GM18861 (cell line): Measurements from ENCODE around the gene CENPN.

Experiments used
- ATAC-seq: cut with Tn5 transposase; IDR thresholded peaks from one replicate; pipeline ENCODE4 v1.9.1; 2021; ENCODE audit not compliant: unreplicated experiment

Gene CENPN

DNA sequence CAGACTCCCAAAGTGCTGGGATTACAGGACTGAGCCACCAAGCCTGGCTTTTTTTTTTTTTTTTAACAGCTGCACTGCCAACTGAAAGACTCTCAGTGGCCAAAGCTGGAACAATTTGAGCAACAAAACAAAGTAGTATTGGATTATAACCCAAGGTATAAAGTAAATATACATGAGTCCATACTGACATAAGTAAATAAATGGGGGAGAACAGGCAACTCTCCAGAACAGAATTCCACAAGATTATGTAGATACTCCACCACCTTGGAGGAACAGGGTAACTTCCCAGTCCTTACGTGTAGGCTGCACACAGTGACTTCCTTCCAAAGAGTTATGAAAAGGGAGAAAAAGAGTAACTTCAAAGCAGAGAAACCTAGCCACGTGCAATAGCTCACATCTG is 16.0 kb upstream of the CENPN start:
- no peak for ATAC-seq

DNA sequence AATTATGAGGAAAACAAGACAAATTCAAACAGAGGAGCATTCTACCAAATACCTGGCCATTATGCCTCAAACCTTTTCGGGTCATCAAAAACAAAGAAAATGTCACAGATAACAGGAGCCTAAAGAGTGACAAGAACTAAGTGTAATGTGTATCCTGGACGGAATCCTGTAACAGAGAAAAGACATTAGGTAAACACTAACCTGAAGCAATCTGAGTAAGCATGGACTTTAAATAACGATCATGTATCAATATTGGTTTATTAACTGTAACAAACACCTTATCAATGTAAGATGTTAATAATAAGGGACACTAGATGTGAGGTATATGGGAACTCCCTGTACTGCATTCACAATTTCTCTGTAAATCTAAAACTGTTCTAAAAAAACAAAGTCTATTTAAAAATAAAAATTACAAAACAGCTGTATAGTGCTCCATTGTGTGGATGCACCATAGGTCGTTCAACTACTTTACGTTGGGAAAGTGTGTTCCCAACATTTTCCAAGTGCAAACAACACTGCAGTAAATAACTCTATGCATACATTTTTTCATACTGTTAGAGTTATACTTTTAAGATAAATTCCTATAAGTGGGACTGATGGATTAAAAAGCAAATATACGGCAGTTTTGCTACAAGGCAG is 15.1 kb upstream of the CENPN start:
- no peak for ATAC-seq

DNA sequence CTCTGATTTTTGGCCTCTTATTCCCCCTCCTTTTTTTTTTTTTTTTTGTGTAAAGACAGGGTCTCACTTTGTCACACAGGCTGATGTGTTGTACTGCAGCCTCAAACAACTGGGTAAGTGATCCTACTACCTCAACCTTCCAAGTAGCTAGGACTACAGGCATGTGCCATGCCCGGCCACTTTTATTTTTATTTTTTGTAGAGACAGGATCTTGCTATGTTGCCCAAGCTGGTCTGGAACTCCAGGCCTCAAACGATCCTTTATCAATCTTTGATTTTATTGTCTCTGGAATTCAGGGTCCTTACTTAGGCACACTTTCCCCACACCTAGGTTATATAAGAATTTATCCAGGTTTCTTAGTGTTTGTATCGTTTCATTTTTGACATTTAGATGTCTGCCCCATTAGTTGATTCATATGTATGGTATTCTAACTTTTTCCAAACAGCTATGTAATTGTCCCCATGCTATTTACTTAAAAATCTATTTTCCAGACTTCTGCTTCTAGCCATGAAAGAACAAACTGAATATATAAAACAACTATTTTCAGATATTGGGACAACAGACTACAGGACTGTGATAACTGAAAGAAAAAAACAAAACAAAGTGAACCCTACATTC is 14.2 kb upstream of the CENPN start:
- ATAC-seq, result no peak

DNA sequence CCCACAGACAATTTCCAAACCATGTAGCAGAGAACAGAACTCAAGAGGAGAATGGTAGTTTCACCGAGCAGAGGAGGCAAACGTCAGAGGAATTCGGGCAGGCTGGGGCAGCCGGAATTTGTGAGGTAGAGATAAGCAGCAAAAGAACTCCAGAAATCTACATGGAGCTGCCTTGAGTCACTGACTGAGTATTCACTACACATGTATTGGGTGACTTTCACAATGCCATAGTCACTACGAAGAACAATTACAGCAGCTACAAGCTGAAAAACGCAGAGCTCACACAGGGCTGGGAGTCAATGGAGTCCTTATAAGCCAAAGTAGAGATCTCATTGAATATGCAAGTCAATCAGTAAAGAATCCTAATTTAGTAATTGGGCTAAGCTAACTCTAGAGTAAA is 13.7 kb upstream of the CENPN start:
- ATAC-seq, result no peak

DNA sequence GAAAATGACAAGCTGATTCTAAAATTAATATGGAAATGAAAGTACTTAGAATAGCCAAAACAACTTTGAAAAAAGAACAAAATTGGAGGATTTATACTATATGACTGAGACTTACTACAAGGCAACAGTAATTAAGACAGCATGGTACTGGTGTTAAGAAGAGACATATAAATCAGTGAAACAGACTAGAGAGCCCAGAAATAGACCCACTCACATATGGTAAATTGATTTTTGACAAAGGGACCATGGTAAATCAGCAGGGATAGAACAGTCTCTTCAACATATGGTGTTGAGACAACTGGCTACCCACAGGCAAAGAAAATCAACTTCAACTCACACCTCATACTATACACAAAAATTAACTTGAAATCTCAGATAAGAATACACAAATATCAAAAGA is 13.2 kb upstream of the CENPN start:
- ATAC-seq, result no peak

DNA sequence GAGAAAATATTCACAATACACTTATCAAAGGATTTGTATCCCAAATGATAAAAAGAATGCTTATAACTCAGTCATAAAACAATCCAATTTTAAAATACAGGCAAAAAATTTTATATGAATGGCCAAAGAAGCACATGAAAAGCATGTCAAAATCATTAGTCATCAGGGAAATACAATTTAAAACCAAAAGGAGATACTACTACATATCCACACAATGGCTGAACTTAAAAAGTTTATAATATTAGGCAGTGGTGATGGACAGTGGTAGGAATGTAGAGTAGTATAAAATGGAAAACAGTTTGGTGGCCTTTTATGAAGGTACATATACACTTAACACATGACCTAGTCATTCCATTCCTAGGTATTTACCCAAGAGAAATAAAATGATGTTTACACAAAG is 12.6 kb upstream of the CENPN start:
- ATAC-seq, result no peak

DNA sequence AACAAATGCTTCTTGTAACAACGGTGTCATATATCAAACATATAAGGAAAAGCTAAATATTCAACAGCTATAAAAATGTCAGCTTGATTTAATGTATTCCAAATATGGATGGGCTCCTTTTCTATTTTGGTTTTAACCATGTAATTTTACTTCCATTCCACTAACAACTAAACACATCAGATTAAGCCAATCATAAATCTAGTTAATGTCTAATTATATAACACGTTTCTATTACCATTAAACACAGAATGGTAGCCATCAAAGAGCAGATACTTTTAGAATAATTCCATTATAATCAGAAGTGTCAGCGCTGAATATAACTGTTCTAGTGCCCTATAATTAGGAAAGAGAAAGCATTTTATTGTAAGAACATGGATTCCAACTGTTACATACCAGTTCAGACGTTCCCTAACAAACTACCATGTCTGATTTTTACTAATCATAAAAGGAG is 10.3 kb upstream of the CENPN start:
- no peak for ATAC-seq

DNA sequence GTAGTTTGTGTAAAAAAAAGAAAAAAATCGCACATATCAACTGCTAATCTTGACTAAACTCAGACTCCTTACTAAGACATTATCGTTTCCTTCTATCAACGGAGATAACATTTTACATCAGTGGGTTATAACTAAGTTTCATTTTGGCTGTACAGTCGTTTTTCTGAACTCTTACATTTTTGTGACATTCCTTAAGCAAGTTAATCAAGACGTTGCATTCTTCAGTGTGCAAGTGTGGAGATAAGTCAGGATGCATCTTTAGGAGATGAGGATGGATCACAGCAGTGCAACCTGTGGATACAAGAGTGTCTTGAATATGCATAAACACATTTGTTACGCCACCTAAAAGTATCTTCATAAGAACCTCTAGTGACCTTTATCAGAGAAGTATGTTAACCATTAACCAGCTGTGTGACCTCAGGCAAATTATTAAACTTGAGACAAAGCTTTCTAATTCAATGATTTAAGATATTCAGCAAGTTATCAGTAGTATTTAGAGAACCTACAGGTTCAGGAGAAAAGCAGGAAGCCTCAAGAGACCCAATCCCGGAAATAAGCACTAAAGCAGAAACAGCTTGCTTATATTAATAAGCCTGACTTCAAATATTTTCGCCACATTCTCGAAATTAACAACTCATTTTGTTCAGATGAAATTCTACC is 9.7 kb upstream of the CENPN start:
- peak; percentile 73 for ATAC-seq

DNA sequence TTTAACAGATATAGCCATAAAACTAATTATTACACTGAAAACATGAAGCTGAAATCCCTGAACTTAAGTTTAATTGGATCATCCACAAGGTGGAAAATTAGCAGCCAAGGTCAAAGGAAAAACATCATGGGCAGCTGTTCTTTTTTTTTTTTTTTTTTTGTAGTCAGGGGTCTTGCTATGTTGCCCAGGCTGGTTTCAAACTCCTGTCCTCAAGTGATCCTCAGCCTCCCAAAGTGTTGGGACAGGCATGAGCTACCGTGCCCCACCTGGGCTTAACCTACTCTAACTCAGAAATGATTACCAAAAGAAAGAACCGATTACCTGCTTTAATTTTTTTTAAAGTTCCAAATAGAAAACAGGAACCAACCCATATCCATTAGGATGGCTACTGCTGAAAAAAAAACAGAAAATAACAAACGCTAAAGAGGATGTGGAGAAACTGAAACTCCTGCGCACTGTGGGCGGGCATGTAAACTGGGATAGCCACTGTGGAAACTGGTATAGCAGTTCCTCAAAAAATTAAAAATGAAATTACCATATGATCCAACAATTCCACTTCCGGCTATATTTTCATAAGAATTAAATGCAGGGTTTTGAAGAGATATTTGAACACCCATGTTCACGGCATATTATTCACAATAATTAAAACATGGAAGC is 8.9 kb upstream of the CENPN start:
- ATAC-seq, result no peak

DNA sequence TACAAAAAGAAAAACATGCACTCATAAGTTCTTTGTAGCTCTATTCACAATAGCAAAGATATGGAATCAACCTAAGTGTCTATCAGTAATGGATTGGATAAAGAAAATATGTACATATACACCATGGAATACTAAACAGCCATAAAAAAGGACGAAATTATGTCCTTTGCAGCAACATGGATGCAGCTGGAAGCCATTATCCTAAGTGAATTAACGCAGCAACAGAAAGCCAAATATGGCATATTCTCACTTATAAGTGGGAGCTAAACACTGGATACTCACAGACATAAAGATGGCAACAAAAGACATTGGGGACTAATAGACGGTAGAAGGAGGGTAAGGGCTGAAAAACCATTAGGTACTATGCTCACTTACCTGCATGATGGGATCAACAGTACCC is 6.1 kb upstream of the CENPN start:
- ATAC-seq, result no peak

DNA sequence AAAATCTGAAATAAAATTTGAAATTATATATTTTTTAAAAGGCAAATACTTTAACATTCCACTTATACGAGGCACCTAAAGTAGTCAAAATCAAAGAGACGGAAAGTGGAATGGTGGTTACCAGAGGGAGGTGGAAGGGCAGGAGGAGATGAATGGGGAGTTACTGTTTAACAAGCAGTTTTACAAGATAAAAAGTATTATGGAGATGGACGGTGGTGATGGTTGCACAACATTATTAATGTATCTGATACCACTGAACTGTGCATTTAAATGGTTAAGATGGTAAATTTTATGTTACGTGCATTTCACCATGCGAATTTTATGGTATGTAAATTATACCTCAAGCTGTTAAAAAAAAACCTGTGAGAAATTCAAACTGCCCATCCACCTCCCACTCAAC is 5.7 kb upstream of the CENPN start:
- ATAC-seq, result no peak

DNA sequence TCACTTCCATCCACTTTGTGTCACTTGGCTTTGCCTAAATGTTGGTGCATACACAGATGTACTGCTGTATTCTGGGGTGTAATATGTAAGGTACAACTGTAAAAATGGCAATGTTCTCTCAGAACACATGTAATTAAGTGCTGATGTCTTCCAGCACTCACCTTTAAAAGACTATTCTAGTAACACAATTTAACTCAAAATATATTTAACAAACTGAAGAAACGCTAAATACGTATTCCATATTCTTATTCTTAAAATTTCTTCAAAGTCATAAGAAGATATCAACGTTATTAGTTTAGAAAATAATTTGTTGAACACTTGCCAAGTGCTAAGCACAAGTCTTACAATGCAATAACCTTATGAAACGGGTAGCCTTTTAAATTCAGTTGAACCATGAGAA is 4.0 kb upstream of the CENPN start:
- no peak for ATAC-seq

DNA sequence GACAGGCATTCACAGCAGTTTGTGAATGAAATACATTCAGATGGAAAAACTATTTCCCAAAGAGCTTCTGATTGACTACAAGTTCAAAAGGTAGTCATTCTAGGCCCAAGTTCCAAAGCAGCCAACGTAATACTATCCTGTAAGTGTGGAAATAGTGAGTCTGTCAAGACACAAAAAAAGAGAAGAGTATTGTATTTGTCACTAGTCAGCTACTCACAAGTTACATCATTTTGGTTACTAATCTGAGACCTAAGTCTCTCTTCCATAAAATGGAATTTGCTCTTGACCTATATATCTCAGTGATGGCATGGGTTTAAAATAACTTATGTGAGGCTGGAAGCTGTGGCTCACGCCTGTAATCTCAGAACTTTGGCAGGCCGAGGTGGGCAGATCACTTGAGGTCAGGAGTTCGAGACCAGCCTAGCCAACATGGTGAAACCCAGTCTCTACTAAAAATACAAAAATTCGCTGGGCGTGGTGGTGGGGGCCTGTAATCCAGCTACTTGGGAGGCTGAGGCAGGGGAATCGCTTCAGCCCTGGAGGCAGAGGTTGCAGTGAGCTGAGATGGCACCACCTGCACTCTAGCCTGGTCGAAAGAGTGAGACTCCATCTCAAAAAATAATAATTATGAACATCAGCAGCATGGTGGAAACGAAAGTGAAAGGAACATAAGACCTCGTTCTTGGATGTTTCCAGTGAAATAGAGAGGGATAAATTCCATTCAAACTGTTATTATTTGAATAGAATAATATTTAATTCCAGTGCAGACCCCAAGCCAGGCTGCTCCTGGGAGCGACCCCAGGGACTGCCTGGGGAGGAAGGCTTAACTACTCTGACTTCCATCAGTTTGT is 3.2 kb upstream of the CENPN start:
- ATAC-seq, result no peak

DNA sequence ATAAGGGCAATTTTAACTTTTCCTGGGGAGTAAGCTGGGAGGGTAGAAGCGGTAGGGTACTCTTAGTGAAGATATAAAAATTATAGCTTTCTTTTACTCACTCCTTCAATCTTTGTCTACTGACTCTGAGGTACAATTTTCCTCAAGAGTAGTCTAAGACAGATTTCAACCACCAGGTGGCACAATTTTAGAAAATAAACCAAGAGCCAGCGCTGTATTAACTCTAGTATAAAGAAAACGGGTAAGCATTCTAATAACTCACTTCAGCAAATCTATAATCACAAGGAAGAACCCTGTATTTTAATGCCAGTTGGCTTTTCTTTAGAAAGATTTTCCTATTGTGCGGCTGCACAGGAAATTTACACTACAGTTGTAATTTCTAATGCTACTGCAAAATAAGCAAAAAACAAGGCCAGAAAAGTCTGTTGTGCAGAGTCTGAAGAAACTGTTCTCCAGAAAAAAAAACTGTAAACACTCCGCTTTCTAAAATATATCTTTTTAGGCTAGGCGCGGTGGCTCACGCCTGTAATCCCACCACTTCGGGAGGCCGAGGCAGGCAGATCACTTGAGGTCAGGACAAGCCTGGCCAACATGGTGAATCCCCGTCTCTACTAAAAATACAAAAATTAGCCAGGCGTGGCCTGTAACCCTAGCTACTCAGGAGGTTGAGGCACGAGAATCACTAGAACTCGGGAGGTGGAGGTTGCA is 2.2 kb upstream of the CENPN start:
- no peak for ATAC-seq

DNA sequence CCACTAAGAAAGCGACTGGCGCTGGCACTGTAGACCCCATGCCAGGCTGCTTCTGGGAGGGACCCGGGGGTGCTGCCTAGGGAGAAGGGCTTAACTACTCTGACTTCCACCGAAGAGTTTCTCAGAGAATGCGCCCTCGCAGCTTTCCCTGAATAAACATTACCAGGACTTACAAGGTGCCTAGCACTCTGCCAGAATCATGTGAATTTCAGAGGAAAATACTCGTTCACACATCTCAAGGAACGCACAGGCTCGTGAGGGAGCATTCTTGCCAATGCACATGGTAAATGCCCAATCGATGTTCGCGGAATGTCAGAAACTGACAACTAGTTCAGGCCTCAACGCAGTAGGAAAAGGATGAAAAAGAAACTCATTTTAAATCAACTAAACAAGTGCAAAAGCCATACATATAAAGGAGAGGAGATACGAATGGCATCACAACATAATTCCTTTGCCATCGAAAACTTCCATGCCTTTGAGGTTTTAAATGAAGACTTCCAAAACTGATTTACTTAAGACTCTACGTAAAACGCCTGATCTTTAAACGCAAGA is 1.3 kb upstream of the CENPN start:
- ATAC-seq, result no peak

DNA sequence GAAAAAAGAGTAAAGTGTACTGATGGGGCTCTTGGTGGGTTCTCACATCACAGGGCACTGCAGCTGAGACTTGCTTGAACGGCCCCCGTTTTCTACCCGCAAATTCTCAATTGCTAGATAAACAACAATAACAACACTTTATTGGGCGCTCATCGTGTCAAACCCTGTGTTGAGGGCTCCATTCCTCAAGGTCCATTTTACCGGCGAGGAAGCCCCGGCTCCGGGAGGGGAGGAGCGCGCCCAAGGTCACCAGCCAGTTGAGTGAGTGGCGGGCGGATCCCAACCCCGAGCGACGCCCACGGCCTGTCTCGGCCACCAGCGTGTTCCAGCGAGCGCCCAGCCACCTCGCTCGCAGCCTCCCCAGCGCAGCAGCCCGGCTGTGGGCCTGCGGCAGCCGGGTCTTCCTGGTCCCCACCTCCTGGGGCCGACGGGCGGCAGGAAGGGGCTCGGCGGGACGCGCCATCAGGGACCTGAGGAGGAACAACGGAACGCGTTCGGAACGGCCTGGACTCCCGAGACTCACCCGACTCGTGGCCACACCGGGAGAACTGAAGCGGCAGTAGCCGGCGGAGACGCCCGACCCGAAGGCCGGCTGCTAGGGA is 702 bp upstream of the CENPN start:
- ATAC-seq, result peak; percentile 11

DNA sequence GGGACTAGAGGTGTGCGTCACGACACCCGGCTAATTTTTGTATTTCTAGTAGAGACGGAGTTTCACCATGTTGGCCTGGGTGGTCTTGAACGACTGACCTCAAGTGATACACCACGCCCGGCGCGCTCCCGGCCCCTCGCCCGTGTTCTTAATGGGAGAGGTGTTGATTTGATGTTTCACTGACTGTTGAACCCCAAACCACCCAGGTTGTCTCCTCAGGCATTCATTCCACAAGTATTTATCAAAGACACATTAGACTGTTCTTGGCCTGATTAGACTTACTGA is 1.4 kb downstream of the CENPN start:
- ATAC-seq, result no peak

DNA sequence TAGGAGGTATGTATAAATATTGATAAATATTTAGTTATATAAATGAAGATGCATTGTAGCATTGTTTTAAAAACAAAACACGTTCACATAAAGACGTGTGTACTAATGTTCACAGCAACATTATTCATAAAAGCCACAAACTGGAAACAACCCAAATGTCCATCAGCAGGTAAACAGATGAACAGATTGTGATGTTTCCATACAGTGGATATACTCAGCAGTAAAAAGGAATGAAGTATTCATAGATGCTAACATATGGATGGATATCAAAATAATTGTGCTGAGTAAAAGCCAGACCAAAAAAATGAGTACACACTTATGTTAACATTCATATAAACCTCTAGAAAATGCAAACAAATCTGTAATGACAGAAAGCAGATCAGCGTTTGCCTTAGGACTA is 6.0 kb downstream of the CENPN start:
- no peak for ATAC-seq

DNA sequence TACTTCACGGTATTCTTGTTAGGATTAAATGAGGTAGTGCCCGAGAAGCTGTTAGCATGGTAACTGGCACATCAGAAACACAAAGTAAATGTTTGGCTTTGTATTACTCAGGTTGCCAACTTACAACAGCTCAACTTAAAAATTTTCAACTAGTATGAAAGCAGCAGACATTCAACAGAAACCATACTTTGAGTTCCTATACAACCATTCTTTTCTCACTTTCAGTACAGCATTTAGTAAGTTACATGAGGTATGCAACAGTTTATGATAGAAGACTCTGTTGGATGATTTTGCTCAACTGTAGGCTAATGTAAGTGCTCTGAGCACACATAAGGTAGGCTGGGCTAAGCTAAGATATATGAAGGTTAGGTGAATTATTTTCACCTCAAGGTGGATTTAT is 7.7 kb downstream of the CENPN start:
- ATAC-seq, result no peak

DNA sequence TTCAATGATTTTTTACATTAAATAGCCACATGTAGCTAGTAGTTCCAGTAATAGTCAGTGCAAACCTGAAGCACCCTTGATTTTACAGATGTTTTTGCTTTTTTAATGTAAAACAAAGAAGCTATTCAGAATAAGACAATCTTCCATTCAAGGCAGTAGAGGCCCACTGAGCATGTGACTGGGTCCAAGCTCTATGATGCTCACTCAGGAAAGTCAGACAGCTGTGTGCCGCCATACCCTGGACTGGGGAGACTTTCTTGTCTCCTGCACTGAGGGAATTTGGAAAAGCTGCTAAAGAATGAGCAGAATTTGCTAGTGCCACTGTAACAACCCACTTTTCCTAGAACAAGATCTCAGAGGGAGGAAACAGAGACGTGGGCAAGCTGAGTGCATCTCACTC is 11.5 kb downstream of the CENPN start:
- ATAC-seq, result no peak
